HepG2 (cell line): Measurements from ENCODE around the gene N4BP2. TPM values are rescaled to one million over a fixed set of nuclear protein-coding genes. Genes with fewer than 3 reads are reported as not detected.

Experiments
- ATAC-seq: fragments of 200-7000 bp; cut with Tn5 transposase; 3 replicates; pipeline ENCODE4 v1.9.1; 2020; ENCODE audit warnings: mild to moderate bottlenecking, moderate library complexity
- BruUV-seq: library from RNA; stranded (reverse); fragments of 400-500 nt; replicated peaks from 2 replicates; lab custom pipeline; 2021; lab: Mats Ljungman, UMichigan
- CTCF ChIA-PET: fragments of 300-600 bp; formaldehyde crosslinking; extraction: SDS; loops from one replicate; lab custom pipeline; 2021; ENCODE audit warnings: low total read pairs, inconsistent platforms, low intra/inter-chr PET ratio; lab: Yijun Ruan, JAX
- POLR2A ChIA-PET: fragments of 350-600 bp; sonication (Branson Sonifier 250); formaldehyde crosslinking; loops from one replicate; lab custom pipeline; 2020; ENCODE audit warnings: antibody characterized with exemption, inconsistent platforms; lab: Yijun Ruan, JAX
- DNase-seq: peaks from one replicate; pipeline ENCODE4 v3.0.0-alpha.2; 2015; ENCODE audit warnings: low spot score
- FAIRE-seq: peaks from 3 replicates; lab custom pipeline; 2011; peaks lifted over from hg19 to GRCh38; lab: Jason Lieb, UNC
- H2AFZ ChIP-seq: one replicate; pipeline ENCODE4 v1.6.1; 2011; ENCODE audit warnings: low read length, inconsistent platforms
- H3K27ac ChIP-seq: fragments of 300-600 bp; 3 replicates; pipeline ENCODE4 v1.8.0; 2011; ENCODE audit warnings: mixed run types, mild to moderate bottlenecking, mixed read lengths, low read length, inconsistent platforms; ENCODE audit not compliant: insufficient read depth; ENCODE audit errors: extremely low read length
- H3K27me3 ChIP-seq, 2 experiments: fragments of 200-600 bp in 1 of 2; 2 replicates in 1 of 2; 3 replicates in 1 of 2; pipeline versions ENCODE4 v1.6.0 to v1.8.0; 2011; ENCODE audit warnings: low read length in 2 of 2, mild to moderate bottlenecking in 2 of 2, moderate library complexity in 2 of 2, inconsistent platforms in 1 of 2; ENCODE audit not compliant: insufficient read depth in 2 of 2, control insufficient read depth in 1 of 2
- H3K36me3 ChIP-seq, 2 experiments: fragments of 200-600 bp in 1 of 2; replicated peaks in 1 of 2; 2 replicates in 1 of 2; 3 replicates in 1 of 2; pipeline versions ENCODE4 v1.5.1 to v1.8.0; 2011; ENCODE audit warnings: low read length in 2 of 2, inconsistent platforms in 1 of 2; ENCODE audit not compliant: insufficient read depth in 2 of 2, control insufficient read depth in 1 of 2
- H3K4me1 ChIP-seq: 2 replicates; pipeline ENCODE4 v1.5.1; 2012; ENCODE audit warnings: low read length, inconsistent platforms; ENCODE audit not compliant: insufficient read depth
- H3K4me2 ChIP-seq: 2 replicates; pipeline ENCODE4 v1.6.0; 2011; ENCODE audit warnings: low read depth, low read length, inconsistent platforms
- H3K4me3 ChIP-seq, 3 experiments: fragments of 200-600 bp in 1 of 3; sonication (generic), shearing (Covaris generic) in 1 of 3; replicated peaks in 1 of 3; 2 replicates each; pipeline ENCODE4 v1.5.1; 2011 to 2016; ENCODE audit warnings: low read length in 3 of 3, inconsistent platforms in 2 of 3, low read depth in 2 of 3, mild to moderate bottlenecking in 2 of 3, control low read depth in 1 of 3, mixed read lengths in 1 of 3; ENCODE audit not compliant: insufficient read depth in 1 of 3
- H3K79me2 ChIP-seq: one replicate; pipeline ENCODE4 v1.6.1; 2011; ENCODE audit warnings: low read length, inconsistent platforms; ENCODE audit not compliant: insufficient read depth
- H3K9ac ChIP-seq: 2 replicates; pipeline ENCODE4 v1.6.0; 2011; ENCODE audit warnings: mild to moderate bottlenecking, low read depth, low read length, inconsistent platforms; ENCODE audit not compliant: insufficient read depth
- H3K9me3 ChIP-seq: 2 replicates; pipeline ENCODE4 v1.5.1; 2012; ENCODE audit warnings: mild to moderate bottlenecking, low read length
- H4K20me1 ChIP-seq: 2 replicates; pipeline ENCODE4 v1.6.0; 2011; ENCODE audit warnings: inconsistent platforms, mild to moderate bottlenecking, low read length, moderate library complexity; ENCODE audit not compliant: insufficient read depth
- FOXC1 ChIP-seq: sonication (generic); formaldehyde crosslinking; IDR thresholded peaks from 2 replicates; pipeline ENCODE4 v1.8.0; 2022; ENCODE audit warnings: mild to moderate bottlenecking, missing genetic modification reagents, borderline replicate concordance
- HNF4A ChIP-seq: sonication (generic); formaldehyde crosslinking; IDR thresholded peaks from 2 replicates; pipeline ENCODE4 v1.4.0; 2020; ENCODE audit warnings: missing genetic modification reagents
- MLX ChIP-seq: IDR thresholded peaks from 2 replicates; pipeline ENCODE4 v1.6.1; 2016
- MYC ChIP-seq: sonication (generic); formaldehyde crosslinking; IDR thresholded peaks from 2 replicates; pipeline ENCODE4 v1.9.0; 2021; ENCODE audit warnings: missing genetic modification reagents, borderline replicate concordance
- PCBP2 ChIP-seq: fragments of 200-400 bp; formaldehyde crosslinking; optimal IDR thresholded peaks from 2 replicates; pipeline ENCODE3; 2018; ENCODE audit warnings: low read length, low read depth; ENCODE audit not compliant: poor library complexity, severe bottlenecking
- SAP130 ChIP-seq: IDR thresholded peaks from 2 replicates; pipeline ENCODE4 v1.6.1; 2016; ENCODE audit warnings: low read depth
- SRSF4 ChIP-seq: fragments of 200-400 bp; formaldehyde crosslinking; IDR thresholded peaks from one replicate; pipeline ENCODE4 v1.6.1; 2018; ENCODE audit warnings: mild to moderate bottlenecking, low read depth, low read length, moderate library complexity; ENCODE audit not compliant: poor library complexity, severe bottlenecking
- TEAD3 ChIP-seq: optimal IDR thresholded peaks from 2 replicates; pipeline ENCODE3; 2016; ENCODE audit warnings: borderline replicate concordance
- ZBTB1 ChIP-seq: sonication (generic); formaldehyde crosslinking; IDR thresholded peaks from 2 replicates; pipeline ENCODE4 v1.4.0; 2020; ENCODE audit warnings: missing genetic modification reagents, borderline replicate concordance
- ZBTB38 ChIP-seq: sonication (generic); formaldehyde crosslinking; IDR thresholded peaks from 2 replicates; pipeline ENCODE4 v1.5.1; 2020; ENCODE audit warnings: mild to moderate bottlenecking, missing genetic modification reagents
- ZMYM3 ChIP-seq: sonication (generic); formaldehyde crosslinking; IDR thresholded peaks from 2 replicates; pipeline ENCODE4 v1.5.1; 2020; ENCODE audit warnings: mild to moderate bottlenecking, missing genetic modification reagents
- ZNF24 ChIP-seq: fragments of 450-650 bp; IDR thresholded peaks from 2 replicates; pipeline ENCODE4 v1.6.1; 2017; ENCODE audit warnings: antibody characterized with exemption, mild to moderate bottlenecking
- ZNF3 ChIP-seq: IDR thresholded peaks from 2 replicates; pipeline ENCODE4 v1.7.0; 2017; ENCODE audit warnings: inconsistent platforms
- ZNF317 ChIP-seq: sonication (generic); formaldehyde crosslinking; IDR thresholded peaks from 2 replicates; pipeline ENCODE4 v1.5.0; 2020; ENCODE audit warnings: mild to moderate bottlenecking, missing genetic modification reagents
- ZNF484 ChIP-seq: sonication (generic); formaldehyde crosslinking; IDR thresholded peaks from 2 replicates; pipeline ENCODE4 v1.5.1; 2020; ENCODE audit warnings: mild to moderate bottlenecking, low read depth, missing genetic modification reagents, borderline replicate concordance
- ZNF616 ChIP-seq: sonication (generic); formaldehyde crosslinking; IDR thresholded peaks from 2 replicates; pipeline ENCODE4 v1.5.0; 2020; ENCODE audit warnings: low read depth, mild to moderate bottlenecking, missing genetic modification reagents
- WGBS: methylation state at CpG from one replicate; pipeline ENCODE4 v1.1.6; 2017; ENCODE audit warnings: low lambda C conversion rate; 5-methylcytosine and 5-hydroxymethylcytosine counted together
- in situ Hi-C: cut with HindIII; loops from 2 replicates; pipeline ENCODE4 v1.10.0; 2017; ENCODE audit warnings: low pct_unique_long_range_greater_than_20kb; ENCODE audit not compliant: extremely low pct_ligation_motif_present
- intact Hi-C: fragments of 100-400 bp; cut with micrococcal nuclease; formaldehyde crosslinking; loops from one replicate; pipeline ENCODE4 v1.10.0; 2022; ENCODE audit not compliant: unreplicated experiment
- polyA plus RNA-seq, 8 experiments: library from polyadenylated mRNA; depleted of rRNA in 3 of 8; stranded (reverse) in 7 of 8; unstranded in 1 of 8; fragments of >200 nt; fragmentation: Illumina TruSeq in 4 of 8; extraction: Trizol in 4 of 8; gene quantifications; 2 replicates each; pipeline versions ENCODE4 v1.2.1 to v1.2.3, GENCODE V29; 2011 to 2016; ENCODE audit warnings: low read depth in 4 of 8, missing spikeins in 1 of 8, mixed read lengths in 1 of 8; ENCODE audit not compliant: insufficient read depth in 1 of 8
- total RNA-seq, 5 experiments: library from RNA; depleted of rRNA; stranded (reverse); fragments of >200 nt; fragmentation: Illumina TruSeq; extraction: Trizol; gene quantifications; 2 replicates each; pipeline ENCODE4 v1.2.3, GENCODE V29; 2016; ENCODE audit warnings: low read depth in 1 of 5
- TF ChIP-seq, protein P1 (sequence below): IDR thresholded peaks from 2 replicates; pipeline ENCODE4 v1.6.1; 2012; ENCODE audit warnings: low read depth, low read length, improper control_type of control experiment
- TF ChIP-seq, protein P2 (sequence below): sonication (generic); formaldehyde crosslinking; IDR thresholded peaks from 2 replicates; pipeline ENCODE4 v1.4.0; 2020; ENCODE audit warnings: missing genetic modification reagents

The N4BP2 gene
- total and polyA plus RNA-seq, 2 of the 13 experiments (the other 11 are each of a cell fraction or from before 2014, with no cell fraction given), result 5.6 to 12.9 TPM

DNA sequence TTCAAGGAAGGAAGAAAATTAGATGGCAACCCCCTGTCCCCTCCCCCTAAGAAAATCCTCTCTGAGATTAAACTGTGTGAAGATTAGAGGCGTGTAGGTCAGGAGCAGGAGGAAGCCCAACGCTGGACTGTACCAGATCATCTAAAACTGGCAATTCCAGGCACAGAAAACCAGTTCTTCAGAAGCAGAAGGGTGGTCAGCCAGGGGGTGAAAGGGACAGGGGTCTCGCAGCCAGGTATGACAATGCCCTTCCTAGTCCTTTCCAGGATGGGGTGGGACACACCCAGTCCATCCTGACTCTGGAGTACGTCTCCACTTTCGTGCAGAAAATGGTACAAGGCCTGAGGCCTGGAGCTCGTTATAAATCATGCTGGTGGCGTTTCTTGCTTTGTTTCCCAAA, 136.9 kb downstream of the N4BP2 start (continued):
- TF ChIP-seq FOXC1 (CRISPR knock-in tag), result no peak
- TF ChIP-seq ZNF484 (CRISPR knock-in tag), result no peak
- TF ChIP-seq, protein P1, sequence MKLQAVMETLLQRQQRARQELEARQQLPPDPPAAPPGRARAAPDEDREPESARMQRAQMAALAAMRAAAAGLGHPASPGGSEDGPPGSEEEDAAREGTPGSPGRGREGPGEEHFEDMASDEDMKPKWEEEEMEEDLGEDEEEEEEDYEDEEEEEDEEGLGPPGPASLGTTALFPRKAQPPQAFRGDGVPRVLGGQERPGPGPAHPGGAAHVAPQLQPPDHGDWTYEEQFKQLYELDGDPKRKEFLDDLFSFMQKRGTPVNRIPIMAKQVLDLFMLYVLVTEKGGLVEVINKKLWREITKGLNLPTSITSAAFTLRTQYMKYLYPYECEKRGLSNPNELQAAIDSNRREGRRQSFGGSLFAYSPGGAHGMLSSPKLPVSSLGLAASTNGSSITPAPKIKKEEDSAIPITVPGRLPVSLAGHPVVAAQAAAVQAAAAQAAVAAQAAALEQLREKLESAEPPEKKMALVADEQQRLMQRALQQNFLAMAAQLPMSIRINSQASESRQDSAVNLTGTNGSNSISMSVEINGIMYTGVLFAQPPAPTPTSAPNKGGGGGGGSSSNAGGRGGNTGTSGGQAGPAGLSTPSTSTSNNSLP, result no peak
- no peak for TF ChIP-seq ZBTB1 (CRISPR knock-in tag)

DNA sequence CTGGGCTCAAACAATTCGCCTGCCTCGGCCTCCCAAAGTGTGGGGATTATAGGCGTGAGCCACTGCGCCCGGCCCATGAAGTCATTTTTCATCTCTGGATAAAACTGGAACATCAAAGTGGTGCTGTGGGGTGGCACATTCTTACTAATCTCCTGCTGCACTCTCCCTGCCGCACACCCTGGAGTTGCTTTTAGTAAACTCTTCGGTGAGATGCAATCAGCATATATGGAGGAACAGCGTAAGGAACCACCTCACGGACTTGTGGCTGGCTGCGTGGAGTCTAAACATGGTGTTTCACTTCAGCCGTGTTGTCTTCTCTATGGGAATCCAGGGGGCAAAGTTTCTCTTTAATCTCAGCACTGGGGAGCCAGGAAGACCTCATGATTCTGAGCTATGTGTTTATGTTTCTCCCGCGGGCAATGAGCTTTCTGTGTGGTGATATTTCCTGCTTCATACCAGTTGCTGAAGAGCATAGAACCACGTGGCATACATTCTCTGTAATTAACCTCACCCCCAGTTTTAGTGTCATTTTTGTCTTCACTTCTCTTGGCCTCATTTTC, 138.0 kb downstream of the N4BP2 start:
- Histone ChIP-seq H2AFZ (peak overlapping the region; percentile 76), H3K4me3 (peak overlapping the region in 2 of 3 experiments; percentile 2 to 48; a peak in 3 of 6 replicates), H3K4me2 (peak overlapping the region; percentile 76), H3K4me1 (peaks cover 60% of the 10 kb centered on the region), H3K9ac (no peak overlapping the region; the same call in 1 of the 2 replicates), H4K20me1 (no peaks in the 10 kb centered on the region), H3K79me2 (no peaks in the 10 kb centered on the region), H3K36me3 (no peaks in the 10 kb centered on the region), H3K27ac (peak overlapping the region; percentile 38), H3K27me3 (no peaks in the 10 kb centered on the region; a peak in 1 of 5 replicates), H3K9me3 (no peaks in the 10 kb centered on the region)
- peak; percentile 36 for DNase-seq
- WGBS, result 47% methylated on average over 14 of the region's 14 CpGs
- in situ Hi-C loops (no loop called here), intact Hi-C loops (no loop called here)
- CTCF ChIA-PET, result no interaction called here
- BruUV-seq, result no TSS peak
- peak; percentile 60 for FAIRE-seq
- ATAC-seq, result peak; percentile 26
- POLR2A ChIA-PET, result no interaction called here
- peak; percentile 46; the same call in 1 of the 2 replicates for TF ChIP-seq ZMYM3 (CRISPR knock-in tag)
- TF ChIP-seq SAP130 (CRISPR knock-in tag), result 0 out of 2 replicates have a peak, but pooled peaks have one; percentile 14
- no peak for TF ChIP-seq MLX
- 0 out of 2 replicates have a peak, but pooled peaks have one; percentile 50 for TF ChIP-seq ZNF317 (CRISPR knock-in tag)
- TF ChIP-seq HNF4A (CRISPR knock-in tag), result 0 out of 2 replicates have a peak, but pooled peaks have one; percentile 18
- TF ChIP-seq, protein P2, sequence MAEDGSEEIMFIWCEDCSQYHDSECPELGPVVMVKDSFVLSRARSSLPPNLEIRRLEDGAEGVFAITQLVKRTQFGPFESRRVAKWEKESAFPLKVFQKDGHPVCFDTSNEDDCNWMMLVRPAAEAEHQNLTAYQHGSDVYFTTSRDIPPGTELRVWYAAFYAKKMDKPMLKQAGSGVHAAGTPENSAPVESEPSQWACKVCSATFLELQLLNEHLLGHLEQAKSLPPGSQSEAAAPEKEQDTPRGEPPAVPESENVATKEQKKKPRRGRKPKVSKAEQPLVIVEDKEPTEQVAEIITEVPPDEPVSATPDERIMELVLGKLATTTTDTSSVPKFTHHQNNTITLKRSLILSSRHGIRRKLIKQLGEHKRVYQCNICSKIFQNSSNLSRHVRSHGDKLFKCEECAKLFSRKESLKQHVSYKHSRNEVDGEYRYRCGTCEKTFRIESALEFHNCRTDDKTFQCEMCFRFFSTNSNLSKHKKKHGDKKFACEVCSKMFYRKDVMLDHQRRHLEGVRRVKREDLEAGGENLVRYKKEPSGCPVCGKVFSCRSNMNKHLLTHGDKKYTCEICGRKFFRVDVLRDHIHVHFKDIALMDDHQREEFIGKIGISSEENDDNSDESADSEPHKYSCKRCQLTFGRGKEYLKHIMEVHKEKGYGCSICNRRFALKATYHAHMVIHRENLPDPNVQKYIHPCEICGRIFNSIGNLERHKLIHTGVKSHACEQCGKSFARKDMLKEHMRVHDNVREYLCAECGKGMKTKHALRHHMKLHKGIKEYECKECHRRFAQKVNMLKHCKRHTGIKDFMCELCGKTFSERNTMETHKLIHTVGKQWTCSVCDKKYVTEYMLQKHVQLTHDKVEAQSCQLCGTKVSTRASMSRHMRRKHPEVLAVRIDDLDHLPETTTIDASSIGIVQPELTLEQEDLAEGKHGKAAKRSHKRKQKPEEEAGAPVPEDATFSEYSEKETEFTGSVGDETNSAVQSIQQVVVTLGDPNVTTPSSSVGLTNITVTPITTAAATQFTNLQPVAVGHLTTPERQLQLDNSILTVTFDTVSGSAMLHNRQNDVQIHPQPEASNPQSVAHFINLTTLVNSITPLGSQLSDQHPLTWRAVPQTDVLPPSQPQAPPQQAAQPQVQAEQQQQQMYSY (CRISPR knock-in tag), result no peak
- no peak for TF ChIP-seq ZNF3
- 0 out of 2 replicates have a peak, but pooled peaks have one; percentile 23 for TF ChIP-seq ZBTB38 (CRISPR knock-in tag)
- TF ChIP-seq PCBP2, result no peak
- TF ChIP-seq SRSF4, result no peak
- peak; percentile 17 for TF ChIP-seq TEAD3 (CRISPR knock-in tag)
- 0 out of 2 replicates have a peak, but pooled peaks have one; percentile 11 for TF ChIP-seq ZNF616 (CRISPR knock-in tag)
- no peak for TF ChIP-seq ZNF24
- no peak for TF ChIP-seq MYC
